Stimulated activated CD4-positive, alpha-beta T cell treated with anti-CD3 and anti-CD28 coated beads, Interleukin-2, amount 100 ng/mL, for 48 hours (primary cell): ENCODE results near the gene MARCHF3.
"Not testable (repeated sequence)": the region's sequence is repeated elsewhere in the genome, so short reads cannot be mapped to it uniquely, and the experiment has no call there.

Experiments used
- DNase-seq, 2 donors: peaks; one replicate each; pipeline ENCODE4 v3.0.0-alpha.2; 2020

The MARCHF3 gene, protein sequence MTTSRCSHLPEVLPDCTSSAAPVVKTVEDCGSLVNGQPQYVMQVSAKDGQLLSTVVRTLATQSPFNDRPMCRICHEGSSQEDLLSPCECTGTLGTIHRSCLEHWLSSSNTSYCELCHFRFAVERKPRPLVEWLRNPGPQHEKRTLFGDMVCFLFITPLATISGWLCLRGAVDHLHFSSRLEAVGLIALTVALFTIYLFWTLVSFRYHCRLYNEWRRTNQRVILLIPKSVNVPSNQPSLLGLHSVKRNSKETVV

DNA sequence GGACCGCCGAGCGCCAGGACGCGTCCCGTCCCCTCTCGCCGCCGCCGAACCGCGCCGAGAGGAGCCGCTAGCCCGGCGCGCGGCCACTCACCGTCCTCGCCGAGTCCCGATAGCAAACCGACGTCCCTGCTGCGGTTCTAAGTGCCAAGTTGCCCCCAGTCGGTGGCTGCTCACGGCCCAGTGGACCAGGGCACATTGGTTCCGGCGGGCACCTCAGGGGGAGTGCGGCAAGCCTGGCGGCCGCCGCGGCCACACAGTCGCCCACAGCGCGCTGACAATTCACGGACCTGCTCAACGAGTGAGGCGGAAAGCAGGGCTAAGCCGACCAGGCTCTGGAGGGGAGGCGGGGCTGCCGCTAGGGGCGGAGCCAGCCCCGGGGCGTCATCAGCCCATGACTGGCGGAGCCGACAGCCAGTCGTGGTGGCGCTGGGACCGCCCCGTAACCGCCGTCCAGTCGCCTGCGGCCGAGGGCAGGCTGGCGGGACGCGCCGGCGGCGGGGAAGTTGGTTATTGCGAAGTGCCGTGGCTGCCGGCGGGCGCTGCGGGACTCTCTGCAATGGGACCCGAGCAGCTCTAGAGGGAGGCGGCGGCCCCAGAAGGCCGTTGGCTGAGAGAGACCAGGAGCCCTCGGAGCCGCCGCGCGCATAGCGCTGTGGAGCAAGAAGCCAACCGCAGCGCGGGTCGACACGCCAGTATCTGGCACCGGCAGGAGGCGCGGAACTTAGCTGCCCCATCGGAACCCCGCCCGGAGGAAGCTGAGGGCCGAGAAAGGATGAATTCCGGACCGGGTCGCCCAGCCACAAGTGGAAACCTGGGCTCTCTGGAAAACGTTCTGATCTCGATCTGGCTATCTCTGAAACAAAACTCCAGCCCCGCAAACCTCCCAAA lies at the start of gene MARCHF3:
TSS of gene MARCHF3 (minus strand) at position 300 of the 888 bp plus-strand sequence. CDS start 112,387 bp downstream, outside the sequence.
- peak; percentile 89 to 93 for DNase-seq

GRCh38 chr5:127079994-127080491 lies 49.7 kb upstream of the MARCHF3 start:
- no peak for DNase-seq

GRCh38 chr5:127077366-127077765 lies 47.0 kb upstream of the MARCHF3 start:
- no peak for DNase-seq

- no peak for DNase-seq
Observed at GRCh38 chr5:127076315-127077129, 46.2 kb upstream of the MARCHF3 start.

DNA sequence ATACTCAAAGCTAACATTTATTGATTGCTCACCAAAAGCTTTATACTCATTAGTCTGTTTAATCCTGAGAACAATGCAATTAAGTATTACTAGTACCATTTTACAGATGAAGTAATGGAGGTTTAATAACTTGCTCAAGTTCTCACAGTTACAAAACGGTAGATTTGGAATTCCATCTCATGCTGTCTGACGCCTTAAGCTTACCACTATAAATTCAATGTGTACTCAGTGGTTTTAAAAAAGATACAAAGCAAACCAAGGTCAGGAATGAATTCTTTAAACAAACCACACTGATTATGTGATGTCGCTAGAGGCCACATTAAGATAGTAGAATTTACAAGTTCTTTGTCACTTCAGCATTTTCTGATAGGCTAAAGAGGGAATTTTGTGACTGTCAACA lies 44.1 kb upstream of the MARCHF3 start:
- no peak for DNase-seq

GRCh38 chr5:127072861-127073846 lies 42.8 kb upstream of the MARCHF3 start, which contains the start of gene C5orf63:
Gene C5orf63 (minus strand): TSS chr5:127073502. CDS start chr5:127058995, 14,507 bp downstream.
- DNase-seq: peak; percentile 63

DNA sequence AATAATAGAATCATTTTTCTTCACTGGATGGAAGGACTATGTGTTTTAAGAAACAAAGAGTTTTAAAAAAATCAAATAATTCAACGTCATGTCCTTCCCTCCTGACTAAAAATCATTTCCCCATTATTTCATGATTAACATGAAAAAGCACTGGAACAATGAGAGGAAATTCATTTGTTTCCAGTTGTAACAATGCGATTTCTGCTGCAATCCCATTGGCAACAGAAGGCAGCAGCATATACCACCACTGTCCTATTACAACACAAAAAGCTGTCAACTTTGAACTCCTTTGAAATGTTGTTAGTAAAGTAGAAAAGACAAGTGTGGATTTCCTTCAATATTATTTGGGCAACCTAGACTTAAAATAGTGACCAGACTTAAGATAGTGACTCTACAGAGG lies 39.9 kb upstream of the MARCHF3 start:
- no peak for DNase-seq

DNA sequence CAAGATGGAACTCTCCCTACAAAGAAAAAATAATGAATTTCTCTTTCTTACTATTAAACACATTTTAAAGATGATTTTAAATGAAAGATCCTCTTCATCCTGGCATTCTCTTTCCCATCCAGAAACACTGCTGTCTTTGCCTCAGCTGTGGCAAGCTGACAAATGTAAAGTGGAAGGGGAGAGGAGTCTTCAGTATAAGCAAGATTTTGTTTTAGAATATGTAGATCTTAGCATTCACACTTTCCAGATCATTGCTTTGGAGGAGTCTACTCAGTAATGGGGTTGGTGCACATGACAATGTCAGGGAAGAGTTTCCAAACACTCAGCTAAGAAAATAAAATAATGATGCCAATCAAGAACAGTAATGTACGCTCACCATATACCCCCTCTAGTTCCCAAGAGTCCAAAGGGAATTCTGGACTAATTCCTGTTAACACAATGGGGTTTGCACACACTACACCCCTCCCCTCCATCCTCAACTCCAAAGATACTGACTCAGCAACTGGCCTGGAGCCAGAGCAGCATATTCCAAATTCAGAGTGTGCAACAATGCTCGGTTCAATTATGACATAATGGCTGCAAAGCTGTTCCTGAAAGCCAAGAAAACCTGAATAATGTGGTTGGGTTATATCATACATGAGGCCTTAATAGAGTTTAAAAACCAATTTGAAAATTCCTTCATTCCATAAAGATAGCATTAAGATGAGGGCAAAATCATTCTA lies 38.3 kb upstream of the MARCHF3 start:
- no peak for DNase-seq

DNA sequence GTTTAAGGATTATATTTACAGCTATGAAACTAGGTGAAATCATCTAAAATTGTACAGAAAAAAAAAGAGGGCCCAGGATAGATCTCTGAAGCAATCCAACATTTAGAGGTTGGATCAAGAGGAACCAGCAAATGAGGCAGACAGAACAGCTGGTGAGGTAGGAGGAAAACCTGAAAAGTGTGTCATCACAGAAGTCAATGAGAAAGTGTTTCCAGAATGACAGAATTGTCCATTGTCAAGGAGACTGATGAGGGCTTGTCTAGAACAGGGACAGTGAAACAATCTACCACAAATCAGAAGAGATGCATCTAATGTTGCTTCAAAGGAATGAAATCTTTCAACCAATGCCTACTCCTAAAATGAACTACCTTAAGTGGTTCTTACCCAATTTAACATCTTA lies 36.4 kb upstream of the MARCHF3 start:
- no peak for DNase-seq

DNA sequence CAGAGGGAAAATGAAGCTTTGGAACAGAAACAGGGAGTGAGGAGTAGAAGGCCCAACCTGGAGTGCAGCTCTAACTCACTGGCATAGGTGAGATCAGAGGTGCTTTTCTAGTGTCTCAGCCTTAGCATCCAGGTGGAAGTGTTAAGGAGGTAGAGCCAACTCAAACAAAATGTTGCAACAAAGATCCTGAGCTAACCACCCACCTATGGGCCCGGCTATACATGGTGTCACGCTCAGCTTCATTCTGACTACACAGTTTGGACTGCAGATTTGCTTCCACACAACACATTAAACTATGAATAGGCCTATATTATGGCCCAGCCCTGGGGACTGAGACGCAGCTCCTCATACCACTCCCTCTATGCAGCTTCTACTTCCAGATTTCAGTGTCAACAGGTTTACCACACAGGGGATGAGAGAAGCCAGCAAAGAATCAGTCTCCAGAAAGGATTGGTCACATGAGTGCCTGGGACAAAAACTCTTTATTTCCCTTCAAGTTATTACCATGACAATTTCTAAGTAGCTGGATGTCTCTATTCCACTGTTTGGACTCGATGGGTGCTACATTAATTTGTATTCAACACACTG lies 34.0 kb upstream of the MARCHF3 start:
- DNase-seq: no peak

DNA sequence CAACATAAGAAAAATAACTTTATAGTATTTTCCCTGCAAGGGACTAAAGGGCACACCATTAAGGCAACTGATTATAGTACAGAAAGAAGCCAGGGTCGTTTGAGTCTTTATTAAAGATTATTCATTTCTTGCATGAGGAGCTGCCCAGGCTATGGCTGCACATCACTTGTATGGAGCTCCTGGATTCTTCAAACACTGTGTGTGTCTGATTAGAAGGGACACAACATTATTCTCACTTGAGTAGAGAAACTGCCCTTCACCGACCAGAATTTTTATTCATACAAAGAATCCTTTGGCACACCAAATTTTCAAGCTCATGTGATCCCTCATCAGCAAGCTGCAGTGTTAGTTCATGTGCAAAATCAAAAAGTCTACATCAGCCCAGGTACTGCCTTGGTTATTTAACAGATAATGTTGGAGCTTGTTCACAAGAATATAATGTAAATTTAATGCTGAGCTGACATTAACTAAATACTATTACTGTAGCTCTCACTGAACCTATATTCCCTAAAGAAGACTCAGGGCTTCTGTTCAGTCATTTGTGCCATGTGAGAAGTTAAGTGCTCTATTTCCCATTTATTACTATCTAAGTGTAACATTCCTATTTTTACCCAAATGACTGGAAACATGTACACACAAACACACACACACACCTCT lies 33.0 kb upstream of the MARCHF3 start:
- DNase-seq: no peak

GRCh38 chr5:127061956-127062355 lies 31.6 kb upstream of the MARCHF3 start:
- DNase-seq: no peak

DNA sequence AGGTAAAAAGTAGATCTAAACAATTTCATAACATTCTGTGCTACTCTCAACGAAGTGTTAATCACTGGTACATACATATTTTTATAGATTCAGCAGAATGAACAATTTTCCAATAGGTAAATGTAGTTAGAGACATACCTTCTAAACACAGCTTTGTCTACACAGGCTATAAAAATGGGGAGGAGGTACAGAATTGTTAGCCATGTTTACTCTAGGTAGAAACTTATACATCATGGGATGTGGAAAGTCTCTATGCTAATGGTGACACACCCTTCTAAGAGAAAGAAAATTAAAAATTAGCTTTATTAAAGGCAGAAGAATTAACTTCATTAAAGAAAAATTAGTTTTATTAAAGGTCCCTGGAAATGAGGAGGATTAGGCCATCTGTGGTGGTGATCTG lies 31.2 kb upstream of the MARCHF3 start:
- DNase-seq: no peak

DNA sequence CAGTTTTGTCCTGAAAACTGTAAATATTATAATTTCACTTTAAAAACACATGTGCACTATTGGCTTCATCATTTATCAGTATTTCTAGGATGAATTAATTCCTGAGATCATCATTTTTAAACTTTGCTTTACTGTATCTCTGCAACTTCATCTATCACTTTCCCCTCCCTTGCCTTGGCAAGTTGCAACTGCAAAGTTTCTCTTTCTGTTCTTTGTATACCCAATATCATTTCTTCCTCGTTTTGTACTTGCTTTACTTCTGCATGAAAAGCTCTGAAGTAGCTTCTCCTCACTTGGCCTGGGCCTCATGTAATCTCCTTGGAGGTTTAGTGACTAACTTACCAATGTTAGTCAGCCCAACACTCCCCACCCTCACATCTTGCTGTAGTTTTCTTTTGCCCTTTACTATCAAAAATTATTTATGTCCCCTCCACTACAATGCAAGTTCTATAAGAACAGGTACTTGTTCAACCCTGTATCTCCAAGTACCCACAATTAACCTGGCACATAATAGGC lies 30.2 kb upstream of the MARCHF3 start:
- no peak for DNase-seq

- no peak for DNase-seq
Observed at GRCh38 chr5:127056896-127057295, 26.5 kb upstream of the MARCHF3 start.

DNA sequence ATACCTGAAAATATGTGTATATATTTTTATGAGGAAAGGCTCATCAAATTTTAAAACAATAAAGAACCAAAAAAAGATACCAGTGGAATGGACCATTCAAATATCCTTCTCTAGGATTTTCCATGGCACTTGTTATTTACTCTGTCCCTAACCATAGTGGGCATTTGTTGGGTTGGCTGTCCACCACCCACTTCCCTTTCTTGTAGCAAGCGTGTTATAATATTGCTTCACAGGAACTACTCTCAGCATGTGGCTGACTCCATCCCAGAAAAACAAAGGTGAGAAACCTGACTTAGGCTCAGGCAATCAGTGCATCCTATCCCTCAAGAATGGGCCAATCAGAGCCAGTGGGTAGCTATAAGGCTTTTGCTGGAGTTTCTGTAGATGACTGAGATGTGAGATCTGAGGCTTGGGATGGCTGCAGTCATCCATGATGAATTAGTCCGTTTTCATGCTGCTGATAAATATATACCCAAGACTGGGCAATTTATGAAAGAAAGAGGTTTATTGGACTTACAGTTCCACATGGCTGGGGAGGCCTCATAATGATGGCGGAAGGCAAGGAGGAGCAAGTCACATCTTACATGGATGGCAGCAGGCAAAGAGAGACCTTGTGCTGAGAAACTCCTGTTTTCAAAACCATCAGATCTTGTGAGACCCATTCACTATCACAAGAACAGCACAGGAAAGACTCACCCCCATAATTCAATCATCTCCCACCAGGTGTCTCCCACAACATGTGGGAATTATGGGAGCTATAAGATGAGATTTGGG lies 25.7 kb upstream of the MARCHF3 start:
- no peak for DNase-seq

DNA sequence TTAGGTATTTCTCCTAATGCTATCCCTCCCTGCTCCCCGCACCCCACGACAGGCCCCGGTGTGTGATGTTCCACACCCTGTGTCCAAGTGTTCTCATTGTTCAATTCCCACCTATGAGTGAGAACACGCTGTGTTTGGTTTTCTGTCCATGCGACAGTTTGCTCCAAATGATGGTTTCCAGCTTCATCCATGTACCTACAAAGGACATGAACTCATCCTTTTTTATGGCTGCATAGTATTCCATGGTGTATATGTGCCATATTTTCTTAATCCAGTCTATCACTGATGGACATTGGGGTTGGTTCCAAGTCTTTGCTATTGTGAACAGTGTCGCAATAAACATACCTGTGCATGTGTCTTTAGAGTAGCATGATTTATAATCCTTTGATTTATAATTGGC lies 23.2 kb upstream of the MARCHF3 start:
- DNase-seq: not testable (repeated sequence)

DNA sequence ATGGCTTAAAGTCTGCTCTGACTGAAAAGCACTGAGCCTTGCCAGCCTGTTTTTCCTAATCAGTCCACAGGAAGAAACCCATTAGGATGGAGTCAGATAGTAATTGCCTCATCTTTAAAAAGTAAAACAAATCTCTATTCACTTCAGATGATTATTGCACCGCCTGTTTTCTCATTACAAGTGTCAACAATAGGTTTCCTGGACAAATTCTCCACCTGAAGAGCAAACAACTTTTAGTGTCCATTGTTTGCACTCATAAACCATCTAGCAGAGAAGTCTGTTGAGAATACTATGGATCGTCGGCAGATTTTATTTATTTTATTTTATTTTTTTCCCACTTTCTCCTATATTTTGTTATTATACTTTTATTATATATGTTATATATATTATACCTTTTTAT lies 22.7 kb upstream of the MARCHF3 start:
- DNase-seq: no peak

DNA sequence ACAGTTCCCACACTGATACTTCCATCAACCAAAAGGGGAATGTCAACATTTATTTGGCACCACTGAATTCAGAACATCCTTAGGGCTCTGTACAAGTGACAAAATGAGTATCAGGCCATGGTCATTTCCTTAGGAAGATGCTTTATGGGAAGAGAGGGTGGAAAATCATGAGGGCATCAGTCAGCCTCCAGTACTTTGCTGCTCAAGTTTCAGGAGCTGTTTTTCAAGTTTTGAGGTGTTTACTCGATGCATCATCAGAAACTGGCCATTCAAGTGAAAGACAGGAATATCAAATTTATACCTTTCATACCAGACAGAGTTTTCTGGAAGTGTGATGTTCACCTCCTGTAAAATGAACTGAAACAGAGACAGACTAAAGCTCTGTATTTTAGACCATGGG lies 21.2 kb upstream of the MARCHF3 start:
- DNase-seq: no peak
